SIG-M5 (cell line): Measurements from ENCODE around the gene TRAPPC3.
"Not testable (repeated sequence)": the region's sequence is repeated elsewhere in the genome, so short reads cannot be mapped to it uniquely, and the experiment has no call there.

ENCODE experiments used
- DNase-seq: peaks from one replicate; lab custom pipeline; 2025; lab: John Stamatoyannopoulos, UW

Gene TRAPPC3

GRCh38 chr1:36166136-36166535 lies 16.9 kb upstream of the TRAPPC3 start:
- DNase-seq, result no peak

GRCh38 chr1:36165145-36165544 lies 15.9 kb upstream of the TRAPPC3 start:
- no peak for DNase-seq

- no peak for DNase-seq
Measured at GRCh38 chr1:36164361-36164760, 15.1 kb upstream of the TRAPPC3 start.

- no peak for DNase-seq
Measured at GRCh38 chr1:36163426-36163825, 14.1 kb upstream of the TRAPPC3 start.

- no peak for DNase-seq
Measured at GRCh38 chr1:36162680-36163239, 13.5 kb upstream of the TRAPPC3 start.

GRCh38 chr1:36161641-36162531 lies 12.6 kb upstream of the TRAPPC3 start:
- no peak for DNase-seq

GRCh38 chr1:36160949-36161485 lies 11.7 kb upstream of the TRAPPC3 start:
- DNase-seq, result no peak

- no peak for DNase-seq
Measured at GRCh38 chr1:36160388-36160948, 11.2 kb upstream of the TRAPPC3 start.

- DNase-seq, result no peak
Measured at GRCh38 chr1:36159614-36160387, 10.5 kb upstream of the TRAPPC3 start.

GRCh38 chr1:36158827-36159252 lies 9.6 kb upstream of the TRAPPC3 start:
- DNase-seq, result not testable (repeated sequence)

GRCh38 chr1:36157973-36158826 lies 8.9 kb upstream of the TRAPPC3 start:
- DNase-seq, result no peak

GRCh38 chr1:36157115-36157903 lies 8.0 kb upstream of the TRAPPC3 start:
- no peak for DNase-seq

- DNase-seq, result no peak
Measured at GRCh38 chr1:36156329-36157114, 7.2 kb upstream of the TRAPPC3 start.

- DNase-seq, result no peak
Measured at GRCh38 chr1:36155408-36156328, 6.4 kb upstream of the TRAPPC3 start, which contains the start of gene MAP7D1. Gene MAP7D1 (plus strand): TSS chr1:36156160. CDS start chr1:36156418, 258 bp downstream.

- no peak for DNase-seq
Measured at GRCh38 chr1:36154765-36155407, 5.6 kb upstream of the TRAPPC3 start.

GRCh38 chr1:36154335-36154734 lies 5.0 kb upstream of the TRAPPC3 start:
- DNase-seq, result no peak

- DNase-seq, result no peak
Measured at GRCh38 chr1:36153476-36153875, 4.2 kb upstream of the TRAPPC3 start.

GRCh38 chr1:36151845-36152203 lies 2.5 kb upstream of the TRAPPC3 start:
- DNase-seq, result no peak
